GM18498 (cell line): ENCODE data around the gene RABIF.

Source experiments
- ATAC-seq: cut with Tn5 transposase; IDR thresholded peaks from one replicate; pipeline ENCODE4 v1.9.1; 2021; ENCODE audit warnings: mild to moderate bottlenecking, moderate library complexity; ENCODE audit not compliant: unreplicated experiment

The RABIF gene

DNA sequence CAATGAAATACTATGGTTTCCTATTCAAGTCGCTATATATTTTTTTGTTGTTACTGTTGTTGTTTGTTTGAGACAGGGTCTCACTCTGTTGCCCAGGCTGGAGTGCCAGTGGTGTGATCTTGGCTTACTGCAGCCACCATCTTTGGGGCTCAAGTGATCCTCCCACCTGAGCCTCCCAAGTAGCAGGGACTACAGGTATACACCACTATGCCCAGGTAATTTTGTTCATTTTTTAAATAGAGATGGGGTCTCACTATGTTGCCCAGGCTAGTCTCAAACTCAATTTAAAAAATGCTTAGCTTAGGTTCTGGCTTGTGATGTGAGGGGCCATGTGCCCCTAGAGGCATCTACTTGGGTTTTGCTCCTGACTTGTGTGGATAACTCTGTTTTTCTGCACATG is 9.8 kb downstream of the RABIF start:
- no peak for ATAC-seq

DNA sequence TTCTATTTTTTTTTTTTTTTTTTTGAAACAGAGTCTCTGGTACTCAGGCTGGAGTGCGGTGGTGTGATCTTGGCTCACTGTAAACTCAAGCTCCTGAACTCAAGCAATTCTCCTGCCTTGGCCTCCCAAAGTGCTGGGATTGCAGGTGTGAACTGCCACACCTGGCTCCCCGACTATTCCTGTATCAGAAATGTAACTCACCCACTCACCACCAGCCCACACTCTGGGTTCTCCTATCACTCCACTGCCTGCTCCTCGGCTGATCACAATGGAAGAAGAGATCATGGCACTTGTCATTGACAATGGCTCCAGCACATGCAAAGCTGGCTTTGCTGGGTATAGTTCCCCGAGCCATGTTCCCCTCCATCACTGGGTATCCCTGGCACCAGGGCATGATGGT is 15.9 kb downstream of the RABIF start:
- no peak for ATAC-seq

- no peak for ATAC-seq
Observed at GRCh38 chr1:202871367-202871766, 17.6 kb downstream of the RABIF start.

- no peak for ATAC-seq
Observed at GRCh38 chr1:202862679-202863560, 26.0 kb downstream of the RABIF start.

DNA sequence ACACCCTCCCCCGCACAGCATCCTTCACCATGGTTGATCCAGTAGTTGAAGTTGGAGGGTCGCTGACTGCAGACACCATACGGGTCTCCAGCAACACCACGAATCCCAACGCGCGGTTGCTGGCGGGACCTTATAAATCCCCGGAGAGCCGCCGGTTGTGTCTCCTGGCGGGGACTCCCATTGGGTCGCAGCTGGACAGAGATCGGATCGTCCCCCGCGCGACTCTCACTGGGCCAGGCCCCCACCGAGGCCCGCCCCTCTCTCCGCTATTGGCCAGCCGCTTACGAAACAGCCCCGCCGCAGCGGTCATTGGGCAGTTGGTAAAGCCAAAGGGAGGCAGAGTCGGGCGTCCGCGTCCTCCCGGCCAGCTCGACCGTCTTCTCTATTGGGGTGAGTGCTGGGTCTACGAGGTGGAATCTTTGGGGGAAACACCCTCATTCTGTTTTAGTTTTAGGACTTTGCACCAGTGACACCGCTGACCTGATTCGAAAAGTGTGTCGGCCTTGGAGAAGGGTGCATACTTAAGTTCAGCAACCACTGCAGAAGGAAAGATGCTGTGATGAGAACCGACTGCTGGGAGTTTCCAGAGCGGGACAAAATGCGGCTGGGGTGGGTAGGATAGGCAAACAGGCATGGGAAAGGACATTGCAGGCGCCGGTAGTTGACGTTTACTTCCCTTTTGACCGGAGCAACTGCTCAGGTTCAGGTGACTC is 27.4 kb downstream of the RABIF start:
- peak; percentile 89 for ATAC-seq

GRCh38 chr1:202860744-202861419 is 28.1 kb downstream of the RABIF start:
- ATAC-seq: peak; percentile 10

DNA sequence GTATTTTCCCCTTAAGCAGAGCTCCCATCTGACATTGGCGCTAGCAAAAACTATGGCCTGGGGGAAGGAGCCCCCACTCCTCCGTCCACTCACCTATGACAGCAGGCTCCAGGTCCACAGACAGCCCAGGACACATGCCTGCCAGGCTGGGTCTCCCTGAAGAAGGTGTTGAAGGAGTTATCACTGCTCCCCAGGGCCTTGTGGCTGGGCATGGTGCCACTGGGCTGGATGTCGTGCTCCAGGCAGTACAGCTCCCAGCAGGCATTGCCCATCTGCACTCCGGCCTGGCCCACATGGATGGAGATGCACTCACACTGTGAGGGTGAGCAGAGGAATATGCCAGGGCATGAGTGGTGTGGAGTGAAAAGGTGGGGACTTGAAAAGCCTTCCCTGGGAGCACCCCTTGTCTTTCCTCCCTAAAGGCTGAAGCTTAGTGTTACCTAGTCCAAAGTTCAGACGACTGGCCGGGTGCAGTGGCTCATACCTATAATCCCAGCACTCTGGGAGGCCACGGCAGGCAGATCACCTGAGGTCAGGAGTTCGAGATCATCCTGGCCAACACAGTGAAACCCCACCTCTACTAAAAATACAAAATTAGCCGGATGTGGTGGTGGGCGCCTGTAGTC is 30.0 kb downstream of the RABIF start:
- ATAC-seq: no peak

GRCh38 chr1:202858331-202858730 is 30.6 kb downstream of the RABIF start:
- ATAC-seq: no peak

GRCh38 chr1:202857136-202857610 is 31.8 kb downstream of the RABIF start:
- ATAC-seq: no peak

DNA sequence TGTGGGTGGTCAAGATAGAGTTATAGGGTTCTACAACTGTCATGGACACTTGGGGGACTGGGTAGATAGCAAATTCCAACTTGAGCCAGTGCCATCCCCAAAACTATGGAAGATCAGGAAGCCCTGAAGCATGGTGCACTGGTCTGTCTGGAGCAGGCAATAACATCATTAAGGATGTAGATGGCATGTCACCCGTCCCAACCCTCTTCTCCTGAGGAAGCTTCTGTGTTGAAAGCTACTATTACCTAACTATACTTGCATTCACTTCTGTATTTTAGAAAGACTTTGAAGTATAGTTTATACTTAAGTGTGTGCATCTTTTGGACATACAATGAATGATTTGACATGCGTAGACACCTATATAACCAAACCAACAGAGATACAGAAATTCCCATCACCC is 32.9 kb downstream of the RABIF start:
- ATAC-seq: no peak

DNA sequence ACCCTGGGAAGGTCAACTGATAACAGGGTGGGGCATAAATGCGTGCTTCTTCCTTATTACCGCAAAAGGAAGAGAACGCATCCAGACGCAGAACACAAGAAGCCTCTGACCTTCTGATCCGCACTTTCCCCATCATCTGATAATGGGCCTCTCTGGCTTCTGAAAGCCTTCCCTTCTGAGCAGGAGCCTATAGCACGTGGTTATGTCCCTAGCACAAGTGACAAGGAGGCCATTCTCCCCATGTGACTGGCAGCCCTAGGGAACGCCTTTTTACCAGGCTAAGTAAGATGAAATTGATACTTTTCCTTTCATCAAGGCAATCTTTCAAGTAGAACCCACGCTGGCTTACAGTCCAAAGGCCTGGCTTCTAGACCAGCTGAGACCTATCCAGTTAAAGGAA is 34.2 kb downstream of the RABIF start:
- no peak for ATAC-seq

DNA sequence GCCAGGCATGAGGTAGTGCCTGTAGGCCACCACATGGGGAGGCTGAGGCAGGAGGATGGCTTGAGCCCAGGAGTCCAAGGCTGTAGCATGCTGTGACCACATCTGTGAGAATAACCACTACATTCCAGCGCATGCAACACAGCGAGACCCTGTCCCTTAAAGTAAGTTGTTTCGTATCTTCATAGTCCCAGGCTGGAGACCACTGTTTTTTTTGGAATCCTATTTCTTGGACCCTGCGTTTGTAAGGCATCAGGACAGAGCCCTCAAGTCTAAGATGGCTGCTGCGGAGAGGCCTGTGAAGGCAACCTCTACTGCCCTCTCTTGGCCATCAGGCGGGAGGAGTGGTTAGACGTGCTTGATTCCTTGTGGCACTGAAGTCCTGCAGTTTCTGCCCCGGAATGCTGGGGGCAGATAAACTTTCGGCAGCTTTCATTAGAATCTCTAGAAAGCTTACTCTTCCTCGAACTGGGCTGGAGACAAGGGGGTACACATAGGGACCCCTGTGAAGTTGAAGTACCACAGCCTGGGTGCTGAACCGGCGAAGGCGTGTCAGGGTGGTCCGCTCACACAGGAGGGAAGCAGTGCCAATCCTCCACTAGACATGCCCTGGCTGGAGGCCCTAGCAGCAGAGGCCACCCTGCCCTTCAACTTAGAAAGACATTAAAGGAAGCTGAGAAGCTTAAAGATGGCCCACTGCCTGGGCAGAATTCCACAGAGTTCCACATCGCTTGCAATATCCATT is 36.6 kb downstream of the RABIF start:
- no peak for ATAC-seq

DNA sequence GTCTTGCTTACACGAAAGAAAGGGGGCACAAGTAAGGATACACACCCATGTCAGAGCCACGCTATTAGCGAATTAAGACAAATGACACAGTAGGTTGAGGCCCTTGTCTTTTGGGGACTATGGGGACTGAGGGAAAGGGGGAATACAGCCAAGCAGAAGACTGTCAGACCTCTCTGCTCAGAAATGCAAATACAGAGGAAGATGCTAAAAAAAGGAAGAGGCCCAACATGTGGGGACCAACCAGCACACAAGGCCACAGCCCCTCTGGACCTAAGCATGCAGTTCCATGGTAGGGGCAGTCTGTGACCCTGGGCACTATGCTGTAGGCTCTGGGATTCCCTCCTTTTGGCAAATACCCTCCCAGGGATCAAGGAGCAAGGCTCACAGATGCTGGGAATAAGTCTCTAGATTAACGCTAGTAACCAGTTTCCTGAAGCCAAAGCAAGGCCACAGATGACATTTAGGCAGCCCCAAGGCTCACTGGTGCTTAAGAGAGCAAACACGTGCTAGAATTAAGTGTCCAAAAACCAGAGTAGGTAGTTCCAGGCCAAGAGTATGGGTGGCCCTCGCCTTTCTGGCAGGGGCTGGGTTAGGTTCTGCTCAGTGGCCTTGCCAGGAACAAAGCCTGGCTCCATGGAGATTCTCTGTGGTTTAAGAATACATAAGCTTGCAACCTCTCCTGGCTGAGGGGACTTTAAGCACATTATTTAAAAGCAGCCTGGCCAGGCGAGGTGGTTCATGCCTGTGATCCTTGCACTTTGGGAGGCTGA is 38.2 kb downstream of the RABIF start:
- no peak for ATAC-seq

DNA sequence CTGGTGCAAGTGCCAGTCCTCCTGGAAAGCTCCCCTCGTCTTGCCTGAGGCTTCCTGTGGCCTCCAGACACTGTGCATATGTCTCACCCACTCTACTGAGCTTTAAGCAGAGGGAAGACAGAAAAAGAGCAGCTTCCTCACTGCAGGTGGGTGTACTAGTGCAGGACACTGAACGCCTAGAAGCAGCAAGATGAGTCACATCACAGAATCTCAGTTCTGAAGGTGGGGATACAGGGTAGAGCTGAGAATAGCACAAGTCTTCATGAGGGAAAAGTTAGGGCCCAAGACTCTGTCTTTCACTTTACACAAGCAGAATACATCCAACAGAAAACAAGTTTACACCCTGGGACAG is 40.8 kb downstream of the RABIF start:
- ATAC-seq: no peak

GRCh38 chr1:202844935-202845334 is 44.0 kb downstream of the RABIF start:
- no peak for ATAC-seq

DNA sequence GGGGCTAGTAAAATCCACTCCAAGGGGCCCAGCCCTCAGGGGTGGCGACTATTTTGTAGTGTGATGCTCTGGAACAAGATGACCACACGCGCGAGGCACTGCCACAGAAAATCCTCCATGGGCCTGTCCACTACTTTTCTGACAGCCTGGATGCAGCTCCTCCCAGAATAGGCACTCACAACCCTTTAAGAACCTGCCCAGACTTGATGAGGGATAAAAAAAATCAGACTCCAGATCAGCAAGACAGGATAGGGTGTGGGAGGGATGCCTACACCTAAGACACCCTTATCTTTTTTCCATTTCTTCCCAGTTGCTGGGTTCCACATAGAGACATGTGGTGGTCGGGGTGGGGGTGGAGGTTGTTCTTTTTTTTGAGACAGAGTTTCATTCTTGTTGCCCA is 44.7 kb downstream of the RABIF start:
- no peak for ATAC-seq

- ATAC-seq: no peak
Observed at GRCh38 chr1:202843081-202843480, 45.9 kb downstream of the RABIF start.

GRCh38 chr1:202837746-202838262 is 51.1 kb downstream of the RABIF start:
- no peak for ATAC-seq

GRCh38 chr1:202836623-202837403 is 52.1 kb downstream of the RABIF start:
- no peak for ATAC-seq
